GM18951 (cell line): ENCODE results near the gene SLITRK3.

Experiments
- POLR2A ChIP-seq: IDR thresholded peaks from 4 replicates; pipeline ENCODE4 v1.6.1; 2011; ENCODE audit warnings: mild to moderate bottlenecking; ENCODE audit not compliant: insufficient read length, insufficient read depth; ENCODE audit errors: extremely low read depth
- in situ Hi-C: fragments of 300-500 bp; cut with MboI; formaldehyde crosslinking; loops from one replicate; pipeline ENCODE4 v1.12.0; 2022; ENCODE audit warnings: low sequenced_read_pairs, mixed read lengths, inconsistent platforms; ENCODE audit not compliant: unreplicated experiment

SLITRK3 gene

GRCh38 chr3:165197481-165197800 is 1.3 kb upstream of the SLITRK3 start:
- in situ Hi-C loops: no loop called here
- TF ChIP-seq POLR2A: no peak

DNA sequence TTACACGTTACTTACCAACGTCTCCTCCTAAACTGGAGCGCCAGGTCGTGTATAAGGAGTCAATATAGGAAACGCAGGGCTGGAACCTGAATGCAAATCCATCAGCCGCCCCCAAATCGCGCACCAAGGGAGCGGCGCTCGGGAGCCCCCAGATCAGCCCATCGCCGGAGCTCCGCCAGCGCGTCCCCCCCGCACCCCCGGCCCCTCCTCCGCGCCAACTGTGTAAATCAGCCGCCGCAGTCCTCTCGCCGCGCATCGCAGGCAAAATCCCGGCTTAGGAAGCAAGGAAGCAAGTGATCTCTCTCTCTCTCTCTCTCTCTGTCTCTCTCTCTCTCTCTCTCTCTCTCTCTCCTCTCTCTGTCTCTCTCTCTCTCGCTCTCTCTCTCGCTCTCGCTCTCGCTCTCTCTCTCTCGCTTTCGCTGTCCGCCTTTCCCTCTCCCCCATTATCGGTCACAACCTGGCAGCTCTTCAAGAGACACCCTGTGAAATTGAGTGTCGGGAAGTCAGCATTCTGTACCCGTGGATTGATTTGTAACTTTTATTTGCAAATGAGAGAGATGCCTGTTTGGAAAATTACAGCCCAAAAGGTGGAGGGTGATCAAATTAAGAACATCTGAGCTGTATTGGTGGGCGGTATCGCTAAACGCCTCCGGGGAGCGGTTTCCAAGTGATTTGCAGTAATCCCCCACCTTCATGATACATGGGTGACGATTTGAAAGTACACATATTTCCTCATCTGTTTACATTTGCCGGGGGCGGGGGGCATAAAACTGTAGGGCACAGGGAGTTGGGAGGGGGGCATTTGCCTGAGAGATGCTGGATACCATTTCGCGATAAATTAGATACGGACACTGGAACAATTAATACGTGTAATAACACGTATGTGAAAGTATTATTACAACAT is 645 bp upstream of the SLITRK3 start:
- in situ Hi-C loops: no loop called here
- TF ChIP-seq POLR2A: no peak

- in situ Hi-C loops: no loop called here
- TF ChIP-seq POLR2A: no peak
Measured at GRCh38 chr3:165195241-165195639, 944 bp downstream of the SLITRK3 start.

DNA sequence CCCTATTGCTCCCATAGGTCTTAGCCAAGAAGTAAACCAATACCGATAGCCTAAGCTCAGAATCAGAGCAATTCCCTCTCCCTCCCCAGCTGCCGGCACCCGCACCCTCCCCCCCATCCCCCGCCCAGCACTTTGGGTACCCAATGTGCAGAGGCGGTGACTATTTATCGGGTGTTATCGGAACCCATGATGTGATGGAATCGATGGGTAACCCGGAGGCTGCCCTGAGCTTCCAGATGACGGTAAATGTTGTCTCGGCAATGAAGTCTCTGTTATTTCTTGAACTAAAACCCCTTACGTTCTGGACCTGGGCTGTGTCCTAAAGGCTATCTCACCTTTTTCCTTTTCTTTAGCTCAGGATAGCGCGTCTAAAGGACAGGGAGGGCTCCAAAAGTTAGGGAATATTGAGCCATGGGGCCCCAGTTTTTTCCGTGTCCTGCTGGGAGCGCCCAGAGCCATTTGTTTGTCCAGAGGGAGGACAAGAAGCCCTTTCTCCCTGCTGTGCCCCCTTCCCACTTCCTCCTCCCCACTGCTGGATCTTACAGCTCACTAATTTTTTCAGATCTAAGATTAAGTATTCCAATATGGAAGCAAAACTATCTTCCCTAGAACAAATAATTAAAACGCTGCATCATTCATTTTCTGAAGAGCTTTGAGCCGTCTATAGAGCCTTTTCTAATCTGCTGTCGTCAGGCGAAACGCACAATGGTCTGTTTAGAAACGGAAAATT is 1.5 kb downstream of the SLITRK3 start:
- in situ Hi-C loops: no loop called here
- TF ChIP-seq POLR2A: no peak

DNA sequence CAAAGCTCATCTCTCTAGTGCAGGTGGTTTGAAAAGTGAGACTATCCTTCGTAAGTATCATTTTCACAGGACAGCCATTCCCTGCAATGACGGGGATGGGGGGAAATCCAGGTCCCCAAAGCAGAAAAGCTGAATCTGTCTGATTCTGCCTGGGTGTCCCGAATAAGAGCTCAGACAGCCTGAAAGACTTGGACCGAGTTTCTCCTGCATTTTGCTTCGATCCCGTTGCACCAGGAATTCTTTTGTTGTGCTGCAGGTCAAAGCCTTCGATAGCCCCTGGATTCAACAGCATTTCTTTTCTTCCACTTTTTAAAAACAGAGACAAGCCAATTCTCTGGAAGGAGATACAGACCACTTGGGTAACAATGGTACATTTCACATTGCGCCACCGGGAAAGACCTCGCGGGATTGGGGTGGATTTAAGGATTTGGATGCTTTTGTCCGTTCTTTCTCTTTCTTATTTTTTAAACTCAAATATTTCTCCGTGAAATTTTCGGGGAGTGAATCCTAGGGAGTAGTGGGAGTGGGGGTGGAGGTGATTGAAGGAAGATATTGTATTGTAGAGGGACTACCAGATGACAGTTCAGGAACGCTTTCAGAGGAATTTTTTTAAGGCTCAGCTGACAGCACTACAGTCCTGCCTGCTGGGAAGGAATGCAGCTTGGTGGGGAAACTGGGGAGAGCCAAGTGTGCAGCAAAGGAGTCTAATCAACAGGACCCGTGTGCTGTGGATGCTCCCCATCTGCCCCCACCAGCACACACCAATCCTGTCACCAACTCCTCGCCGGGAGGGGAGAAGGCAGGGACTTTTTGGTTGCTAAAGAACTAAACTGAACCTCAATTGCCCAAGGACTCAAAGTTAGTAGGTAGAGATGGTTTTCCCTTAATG is 2.6 kb downstream of the SLITRK3 start:
- in situ Hi-C loops: no loop called here
- no peak for TF ChIP-seq POLR2A

DNA sequence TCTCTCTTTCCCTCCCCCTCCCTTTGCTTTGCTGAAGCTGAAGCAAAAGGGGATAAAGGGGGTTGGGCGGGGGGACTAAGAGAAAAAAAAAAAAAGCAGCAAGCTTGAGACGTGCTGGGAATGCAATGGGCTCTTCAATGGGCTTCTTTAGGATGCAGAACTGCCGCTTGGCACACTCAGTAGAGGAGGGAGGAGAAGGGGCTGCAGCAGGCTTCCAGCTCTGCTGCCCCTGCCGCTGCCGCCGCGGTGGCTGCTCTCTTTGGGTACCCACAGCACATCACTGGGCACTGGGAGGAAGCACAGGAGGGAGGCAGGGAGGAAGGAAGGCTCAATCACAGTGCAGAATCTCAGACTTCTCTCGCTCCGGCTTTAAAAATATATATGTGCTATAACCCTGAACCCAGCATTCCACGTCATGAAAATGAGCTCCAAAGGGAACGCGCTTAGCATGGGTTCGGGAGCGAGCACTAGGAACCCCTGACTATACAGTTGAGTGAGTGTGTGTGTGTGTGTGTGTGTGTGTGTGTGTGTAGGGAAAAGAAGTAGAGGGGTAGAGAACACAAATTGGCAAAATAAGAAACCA is 3.5 kb downstream of the SLITRK3 start:
- in situ Hi-C loops: no loop called here
- TF ChIP-seq POLR2A: no peak

DNA sequence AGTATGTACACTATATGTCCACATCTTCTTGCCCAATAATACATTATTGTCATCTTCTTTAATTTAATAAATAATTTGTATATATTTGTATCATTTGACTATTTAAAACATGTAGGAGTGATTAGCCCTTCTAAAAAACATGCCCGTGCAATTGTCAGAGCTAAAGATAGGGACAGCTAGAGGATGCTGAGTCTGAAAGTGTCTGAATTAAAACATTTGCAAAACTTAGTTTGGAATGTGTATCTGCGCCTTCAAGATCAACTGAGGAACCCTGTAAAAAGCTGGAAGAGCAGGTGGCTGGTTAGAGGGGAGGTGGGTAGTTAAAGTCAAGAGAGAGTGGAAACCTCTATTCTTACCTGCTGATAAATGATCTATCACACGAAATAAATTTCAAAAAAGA is 4.7 kb downstream of the SLITRK3 start:
- no peak for TF ChIP-seq POLR2A
- in situ Hi-C loops: no loop called here

DNA sequence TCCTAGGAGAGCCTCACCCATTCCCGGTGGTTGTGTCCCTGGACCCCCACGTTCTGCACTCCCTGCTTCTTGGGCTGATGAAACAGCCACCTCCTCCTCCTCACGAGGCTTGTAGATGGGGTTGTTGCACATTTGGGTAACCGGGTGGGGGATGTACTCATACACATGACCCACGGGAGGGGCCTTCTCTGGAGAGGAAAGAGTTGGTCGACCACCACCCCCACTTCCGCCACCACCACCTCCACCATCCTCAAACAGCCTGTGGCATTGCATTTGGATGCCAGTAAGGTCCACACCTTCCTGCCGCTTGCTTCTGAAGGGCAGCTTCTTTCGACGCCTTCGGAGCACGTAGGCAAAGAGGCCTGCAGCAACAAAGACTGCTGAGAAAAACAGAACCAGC is 7.7 kb downstream of the SLITRK3 start:
- in situ Hi-C loops: no loop called here

DNA sequence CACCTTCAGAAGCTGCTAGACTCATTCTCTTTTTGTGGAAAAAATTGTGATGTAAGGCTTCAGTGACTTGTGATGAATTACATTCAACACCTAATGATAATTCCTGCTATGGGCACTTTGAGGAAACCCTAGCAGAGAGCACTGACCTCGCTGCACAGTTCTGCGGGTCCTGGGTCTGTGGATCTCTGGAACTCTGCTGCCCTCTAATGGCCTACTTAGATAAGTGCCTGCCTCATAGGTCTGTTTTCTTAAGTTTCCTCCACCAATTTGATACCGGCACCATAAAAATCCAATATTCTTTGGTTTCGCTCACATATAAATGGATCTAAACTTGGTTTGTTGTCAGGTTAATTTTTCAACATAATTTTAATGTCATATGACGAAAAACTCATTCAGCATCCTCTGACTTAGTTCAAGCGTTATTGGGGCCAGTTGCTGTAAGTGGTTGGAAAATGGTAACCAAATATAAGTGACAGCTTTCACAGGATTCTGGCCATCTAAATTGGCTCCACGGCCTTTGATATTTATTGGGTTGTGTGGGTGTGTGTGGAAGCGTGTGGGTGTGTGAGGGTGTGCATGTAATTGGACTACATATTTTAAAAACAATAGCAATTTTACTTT is 10.4 kb downstream of the SLITRK3 start:
- in situ Hi-C loops: no loop called here

More for the DNA sequence above, 7.7 kb downstream of the SLITRK3 start:
- TF ChIP-seq POLR2A: no peak

DNA sequence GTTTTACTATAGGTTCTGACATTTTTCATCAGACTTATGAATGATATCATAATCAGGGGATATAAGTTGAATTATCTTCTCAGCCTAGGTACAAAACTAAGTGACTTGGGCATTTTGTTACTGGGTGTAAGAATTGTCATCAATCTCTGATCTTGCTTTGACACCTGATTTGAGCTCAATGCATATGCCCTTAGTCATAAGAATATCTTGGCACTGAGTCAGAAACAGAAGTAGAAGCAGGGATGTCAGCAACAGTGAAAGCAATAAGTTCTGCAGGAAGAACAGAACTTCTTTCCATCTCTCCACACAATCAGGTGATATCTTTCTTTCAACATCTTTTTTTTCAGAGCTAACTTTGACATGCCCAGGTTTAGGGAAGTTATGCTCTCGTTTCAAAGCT is 14.6 kb downstream of the SLITRK3 start:
- no peak for TF ChIP-seq POLR2A
- in situ Hi-C loops: no loop called here

More for the DNA sequence above, 10.4 kb downstream of the SLITRK3 start:
- TF ChIP-seq POLR2A: no peak

DNA sequence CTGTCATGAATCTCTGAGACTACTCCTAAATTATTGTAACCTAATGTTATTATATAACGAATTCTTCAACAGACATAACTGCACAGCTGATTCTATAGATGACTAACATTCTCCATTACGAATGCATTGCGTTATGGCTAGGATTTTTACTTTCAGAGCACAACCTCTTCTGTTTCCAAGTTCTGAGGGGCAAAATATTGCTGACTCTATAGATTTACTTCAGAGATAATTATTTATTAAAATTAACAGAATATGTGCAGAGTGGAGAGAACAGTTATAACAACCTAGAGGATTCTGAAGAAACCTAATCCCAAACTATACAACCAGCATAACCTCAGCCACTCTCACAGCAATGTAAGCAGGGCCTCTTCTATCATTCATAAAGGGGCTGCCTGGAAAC is 25.9 kb downstream of the SLITRK3 start:
- TF ChIP-seq POLR2A: no peak
- in situ Hi-C loops: no loop called here

DNA sequence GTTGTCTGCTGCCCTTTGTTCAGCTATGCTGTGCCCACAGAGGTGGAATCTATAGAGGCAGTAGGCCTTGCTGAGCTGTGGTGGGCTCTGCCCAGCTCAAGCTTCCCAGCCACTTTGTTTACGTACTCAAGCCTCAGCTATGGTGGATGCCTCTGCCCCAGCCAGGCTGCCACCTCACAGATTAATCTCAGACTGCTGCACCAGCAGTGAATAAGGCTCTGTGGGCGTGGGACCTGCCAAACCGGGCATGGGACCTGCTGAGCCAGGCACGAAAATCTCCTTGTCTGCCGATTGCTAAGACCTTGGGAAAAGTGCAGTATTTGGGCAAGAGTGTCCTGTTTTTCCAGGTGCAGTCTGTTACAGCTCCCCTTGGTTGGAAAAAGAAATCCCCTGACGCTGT is 26.8 kb downstream of the SLITRK3 start:
- no peak for TF ChIP-seq POLR2A
- in situ Hi-C loops: no loop called here

DNA sequence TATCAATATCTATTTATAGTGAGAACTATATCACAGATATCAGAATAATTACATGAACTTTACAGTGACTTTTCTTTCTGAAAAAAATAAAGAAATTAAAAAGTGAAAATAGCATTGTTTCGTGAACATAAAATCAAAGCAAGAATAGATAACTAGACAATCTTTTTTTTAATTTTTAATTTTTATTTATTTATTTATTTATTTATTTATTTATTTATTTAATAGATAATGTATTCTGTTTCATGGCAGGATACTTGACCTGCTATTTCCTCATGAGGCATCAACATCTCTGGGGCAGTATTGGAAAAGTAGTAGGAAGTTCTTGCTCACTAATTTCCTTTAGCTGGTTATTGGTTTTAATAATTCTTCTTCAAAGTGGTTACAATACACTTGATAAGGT is 33.3 kb downstream of the SLITRK3 start:
- no peak for TF ChIP-seq POLR2A
- in situ Hi-C loops: no loop called here
